Neural cell (in vitro differentiated cells): ENCODE data around the gene CPM. TPM values are rescaled to one million over a fixed set of nuclear protein-coding genes. Genes with fewer than 3 reads are reported as not detected.

Experiments used
- H2AFZ ChIP-seq: fragments of 200-600, 300-800 bp; sonication (generic), shearing (Covaris generic); 2 replicates; pipeline ENCODE4 v1.6.0; 2014; ENCODE audit warnings: low read depth, mild to moderate bottlenecking, antibody characterized with exemption, low read length, moderate library complexity
- H3F3A ChIP-seq: fragments of 200-600 bp; shearing (Covaris generic); 2 replicates; pipeline ENCODE4 v1.6.1; 2016; ENCODE audit warnings: mild to moderate bottlenecking, moderate library complexity, mixed read lengths, antibody characterized with exemption, low read length; ENCODE audit not compliant: insufficient read depth, poor library complexity, severe bottlenecking
- H3K27ac ChIP-seq: fragments of 200-600, 300-800 bp; sonication (generic), shearing (Covaris generic); 2 replicates; pipeline ENCODE4 v1.5.1; 2014; ENCODE audit warnings: mild to moderate bottlenecking, low read length, moderate library complexity
- H3K27me3 ChIP-seq: fragments of 300-800, 200-600 bp; sonication (generic), shearing (Covaris generic); 2 replicates; pipeline ENCODE4 v1.6.0; 2014; ENCODE audit warnings: mild to moderate bottlenecking, low read depth, low read length, moderate library complexity; ENCODE audit not compliant: insufficient read depth
- H3K36me3 ChIP-seq: fragments of 300-800, 200-600 bp; sonication (generic), shearing (Covaris generic); 2 replicates; pipeline ENCODE4 v1.5.1; 2014; ENCODE audit warnings: mild to moderate bottlenecking, antibody characterized with exemption, low read length, moderate library complexity; ENCODE audit not compliant: insufficient read depth
- H3K4me2 ChIP-seq: fragments of 300-800, 200-600 bp; sonication (generic), shearing (Covaris generic); 2 replicates; pipeline ENCODE4 v1.6.0; 2014; ENCODE audit warnings: mild to moderate bottlenecking, low read length
- H3K4me3 ChIP-seq: fragments of 300-800, 200-600 bp; sonication (generic), shearing (Covaris generic); 2 replicates; pipeline ENCODE4 v1.5.1; 2014; ENCODE audit warnings: mild to moderate bottlenecking, low read length, moderate library complexity
- H3K79me2 ChIP-seq: fragments of 200-600 bp; shearing (Covaris generic); replicated peaks from 2 replicates; pipeline ENCODE4 v1.6.0; 2014; ENCODE audit warnings: mild to moderate bottlenecking, low read length, moderate library complexity; ENCODE audit not compliant: insufficient read depth
- H3K9ac ChIP-seq: fragments of 300-800, 200-600 bp; sonication (generic), shearing (Covaris generic); 2 replicates; pipeline ENCODE4 v1.6.1; 2016; ENCODE audit warnings: mild to moderate bottlenecking, low read length, mixed read lengths
- H3K9me2 ChIP-seq: fragments of 200-600 bp; shearing (Covaris generic); 2 replicates; pipeline ENCODE4 v1.6.1; 2016; ENCODE audit warnings: mild to moderate bottlenecking, low read length, mixed read lengths; ENCODE audit not compliant: insufficient read depth
- H3K9me3 ChIP-seq: fragments of 200-600, 300-800 bp; sonication (generic), shearing (Covaris generic); 2 replicates; pipeline ENCODE4 v1.6.1; 2016; ENCODE audit warnings: mild to moderate bottlenecking, mixed run types, low read length, moderate library complexity, mixed read lengths
- H4K20me1 ChIP-seq: fragments of 200-600 bp; shearing (Covaris generic); 2 replicates; pipeline ENCODE4 v1.6.1; 2016; ENCODE audit warnings: mild to moderate bottlenecking, mixed run types; ENCODE audit not compliant: insufficient read depth
- CTCF ChIP-seq: fragments of 450-650 bp; IDR thresholded peaks from 2 replicates; pipeline ENCODE4 v1.5.1; 2014; ENCODE audit warnings: antibody characterized with exemption, mild to moderate bottlenecking, moderate library complexity; ENCODE audit not compliant: poor library complexity, severe bottlenecking
- EP300 ChIP-seq: fragments of 450-650 bp; conservative IDR thresholded peaks from 2 replicates; pipeline ENCODE4 v1.6.1; 2014; ENCODE audit warnings: antibody characterized with exemption, mild to moderate bottlenecking, moderate library complexity; ENCODE audit not compliant: poor library complexity, severe bottlenecking
- EZH2 ChIP-seq: fragments of 200-600, 300-800 bp; shearing (Covaris generic), sonication (generic); IDR thresholded peaks from 2 replicates; pipeline ENCODE4 v1.6.1; 2014; ENCODE audit warnings: antibody characterized with exemption, low read length, borderline replicate concordance, mild to moderate bottlenecking; ENCODE audit not compliant: insufficient read depth, poor library complexity, severe bottlenecking
- MXI1 ChIP-seq: fragments of 450-650 bp; conservative IDR thresholded peaks from 2 replicates; pipeline ENCODE4 v1.6.1; 2014; ENCODE audit warnings: antibody characterized with exemption, mild to moderate bottlenecking; ENCODE audit not compliant: poor library complexity, severe bottlenecking
- POLR2AphosphoS5 ChIP-seq: IDR thresholded peaks from 2 replicates; pipeline ENCODE4 v1.6.1; 2012
- RAD21 ChIP-seq: fragments of 450-650 bp; conservative IDR thresholded peaks from 2 replicates; pipeline ENCODE4 v1.6.1; 2014; ENCODE audit warnings: antibody characterized with exemption, mild to moderate bottlenecking, moderate library complexity
- SMC3 ChIP-seq: fragments of 450-650 bp; conservative IDR thresholded peaks from 2 replicates; pipeline ENCODE4 v1.6.1; 2014; ENCODE audit warnings: antibody characterized with exemption, mild to moderate bottlenecking, moderate library complexity; ENCODE audit not compliant: poor library complexity
- TAF1 ChIP-seq: IDR thresholded peaks from 2 replicates; pipeline ENCODE4 v1.6.1; 2012; ENCODE audit warnings: low read depth
- polyA plus RNA-seq: library from polyadenylated mRNA; depleted of rRNA; stranded (reverse); fragments of >200 nt; gene quantifications from 2 replicates; pipeline ENCODE4 v1.2.3, GENCODE V29; 2014
- TF ChIP-seq, protein P1 (sequence below): IDR thresholded peaks from 2 replicates; pipeline ENCODE4 v1.6.1; 2012; ENCODE audit warnings: borderline replicate concordance

CPM gene
- polyA plus RNA-seq, 1 donor from 2014 or later = not detected

GRCh38 chr12:68958322-68958721 lies 25.4 kb upstream of the CPM start:
- Histone ChIP-seq H3K4me3 (no peak overlapping the region), H3K9ac (no peak overlapping the region), H3K27me3 (no peaks in the 10 kb centered on the region), H4K20me1 (no peaks in the 10 kb centered on the region), H3K79me2 (no peaks in the 10 kb centered on the region), H3K9me2 (no peaks in the 10 kb centered on the region), H3K36me3 (no peaks in the 10 kb centered on the region), H2AFZ (no peak overlapping the region), H3F3A (no peaks in the 10 kb centered on the region), H3K27ac (no peak overlapping the region), H3K4me2 (no peak overlapping the region), H3K9me3 (no peaks in the 10 kb centered on the region)
- no peak for TF ChIP-seq CTCF
- TF ChIP-seq, protein P1, sequence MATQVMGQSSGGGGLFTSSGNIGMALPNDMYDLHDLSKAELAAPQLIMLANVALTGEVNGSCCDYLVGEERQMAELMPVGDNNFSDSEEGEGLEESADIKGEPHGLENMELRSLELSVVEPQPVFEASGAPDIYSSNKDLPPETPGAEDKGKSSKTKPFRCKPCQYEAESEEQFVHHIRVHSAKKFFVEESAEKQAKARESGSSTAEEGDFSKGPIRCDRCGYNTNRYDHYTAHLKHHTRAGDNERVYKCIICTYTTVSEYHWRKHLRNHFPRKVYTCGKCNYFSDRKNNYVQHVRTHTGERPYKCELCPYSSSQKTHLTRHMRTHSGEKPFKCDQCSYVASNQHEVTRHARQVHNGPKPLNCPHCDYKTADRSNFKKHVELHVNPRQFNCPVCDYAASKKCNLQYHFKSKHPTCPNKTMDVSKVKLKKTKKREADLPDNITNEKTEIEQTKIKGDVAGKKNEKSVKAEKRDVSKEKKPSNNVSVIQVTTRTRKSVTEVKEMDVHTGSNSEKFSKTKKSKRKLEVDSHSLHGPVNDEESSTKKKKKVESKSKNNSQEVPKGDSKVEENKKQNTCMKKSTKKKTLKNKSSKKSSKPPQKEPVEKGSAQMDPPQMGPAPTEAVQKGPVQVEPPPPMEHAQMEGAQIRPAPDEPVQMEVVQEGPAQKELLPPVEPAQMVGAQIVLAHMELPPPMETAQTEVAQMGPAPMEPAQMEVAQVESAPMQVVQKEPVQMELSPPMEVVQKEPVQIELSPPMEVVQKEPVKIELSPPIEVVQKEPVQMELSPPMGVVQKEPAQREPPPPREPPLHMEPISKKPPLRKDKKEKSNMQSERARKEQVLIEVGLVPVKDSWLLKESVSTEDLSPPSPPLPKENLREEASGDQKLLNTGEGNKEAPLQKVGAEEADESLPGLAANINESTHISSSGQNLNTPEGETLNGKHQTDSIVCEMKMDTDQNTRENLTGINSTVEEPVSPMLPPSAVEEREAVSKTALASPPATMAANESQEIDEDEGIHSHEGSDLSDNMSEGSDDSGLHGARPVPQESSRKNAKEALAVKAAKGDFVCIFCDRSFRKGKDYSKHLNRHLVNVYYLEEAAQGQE = no peak
- no peak for TF ChIP-seq EZH2
- TF ChIP-seq SMC3 = no peak
- no peak for TF ChIP-seq RAD21
- TF ChIP-seq EP300 = no peak
- TF ChIP-seq TAF1 = no peak

DNA sequence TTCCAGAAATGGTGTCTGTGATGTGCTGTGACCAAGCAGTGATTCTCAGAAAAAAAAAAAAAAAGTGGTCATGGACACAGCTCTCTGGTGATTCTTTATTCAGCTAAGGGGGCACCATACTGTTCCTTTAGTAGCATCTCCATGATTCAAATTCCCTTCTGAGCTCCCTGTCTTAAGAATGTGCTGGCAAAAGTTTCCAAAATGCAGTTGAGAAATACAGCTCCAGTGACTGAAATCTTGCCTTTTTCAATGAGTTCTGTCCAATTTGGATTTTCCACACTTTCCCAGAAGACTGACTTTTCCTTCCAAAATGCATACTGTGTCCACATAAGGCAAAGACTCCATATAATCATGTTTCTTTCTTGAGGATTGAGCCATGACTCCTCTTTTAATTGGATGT lies 24.3 kb upstream of the CPM start:
- no peaks in the 10 kb centered on the region for H4K20me1 ChIP-seq
- H3K4me3 ChIP-seq = no peak overlapping the region
- H3K9me3 ChIP-seq = no peaks in the 10 kb centered on the region
- no peak overlapping the region for H3K4me2 ChIP-seq
- no peaks in the 10 kb centered on the region for H3K27me3 ChIP-seq
- no peaks in the 10 kb centered on the region for H3K9me2 ChIP-seq
- no peaks in the 10 kb centered on the region for H3K36me3 ChIP-seq
- H3F3A ChIP-seq = no peaks in the 10 kb centered on the region
- no peak overlapping the region for H3K27ac ChIP-seq
- no peaks in the 10 kb centered on the region for H3K79me2 ChIP-seq
- TF ChIP-seq SMC3 (no peak), EP300 (no peak), TAF1 (no peak), POLR2AphosphoS5 (no peak), MXI1 (no peak), RAD21 (no peak), EZH2 (no peak), CTCF (no peak)
- TF ChIP-seq, protein P1 = no peak
- H2AFZ ChIP-seq = no peak overlapping the region
- no peak overlapping the region for H3K9ac ChIP-seq
